Measurements from ENCODE around the gene TNFRSF4. TPM values are rescaled to one million over a fixed set of nuclear protein-coding genes. Genes with fewer than 3 reads are reported as not detected.
A peak's percentile ranks its signal among the peaks of the same experiment; 100 is the strongest.

The TNFRSF4 gene
- total and polyA plus RNA-seq, 9 of the 15 experiments (the other 6 are each of a cell fraction or from before 2014, with no cell fraction given): 0.07 to 0.44 (median 0.19) TPM; not detected in 5

DNA sequence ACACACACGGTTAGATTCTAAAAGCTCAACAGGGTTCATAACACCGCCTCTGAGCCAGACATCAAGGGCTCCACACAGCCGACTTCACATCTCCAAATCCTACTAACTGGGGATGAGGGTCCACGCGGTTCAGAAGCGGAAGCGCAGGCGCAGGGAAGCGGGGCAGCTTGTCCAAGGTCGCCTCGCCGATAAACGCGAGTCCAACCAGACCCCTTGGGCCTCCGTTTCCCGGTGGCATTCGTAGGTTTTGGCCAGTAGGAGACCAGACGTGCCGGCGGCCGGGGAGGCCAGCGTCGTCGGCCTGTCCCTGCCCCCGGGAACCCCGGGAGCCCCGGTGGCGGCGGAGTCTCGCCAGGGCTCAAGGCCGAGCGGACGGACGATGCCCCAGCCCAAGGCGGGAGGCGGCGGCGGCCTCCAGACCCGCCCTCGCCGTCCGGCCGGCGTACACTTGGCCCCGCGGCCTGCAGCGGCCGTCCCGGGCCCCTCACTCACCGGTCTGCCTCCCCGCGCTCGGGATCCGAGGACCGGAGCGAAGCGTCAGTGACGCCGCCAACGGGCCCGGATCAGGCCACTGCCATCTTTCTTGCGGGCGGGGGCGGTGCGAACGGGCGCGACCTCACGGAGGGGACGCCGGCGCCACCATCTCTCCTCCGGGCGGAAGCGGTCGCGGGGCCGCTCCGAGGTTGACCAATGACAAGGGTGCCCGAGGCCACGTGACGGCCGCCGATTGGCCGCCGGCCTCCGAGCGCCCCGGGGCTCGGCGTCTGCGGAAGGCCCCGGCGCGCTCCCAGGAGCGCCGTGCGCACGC, 17.7 kb upstream of the TNFRSF4 start, which contains the start of gene SDF4 (continued):
- TF ChIP-seq, protein P1, sequence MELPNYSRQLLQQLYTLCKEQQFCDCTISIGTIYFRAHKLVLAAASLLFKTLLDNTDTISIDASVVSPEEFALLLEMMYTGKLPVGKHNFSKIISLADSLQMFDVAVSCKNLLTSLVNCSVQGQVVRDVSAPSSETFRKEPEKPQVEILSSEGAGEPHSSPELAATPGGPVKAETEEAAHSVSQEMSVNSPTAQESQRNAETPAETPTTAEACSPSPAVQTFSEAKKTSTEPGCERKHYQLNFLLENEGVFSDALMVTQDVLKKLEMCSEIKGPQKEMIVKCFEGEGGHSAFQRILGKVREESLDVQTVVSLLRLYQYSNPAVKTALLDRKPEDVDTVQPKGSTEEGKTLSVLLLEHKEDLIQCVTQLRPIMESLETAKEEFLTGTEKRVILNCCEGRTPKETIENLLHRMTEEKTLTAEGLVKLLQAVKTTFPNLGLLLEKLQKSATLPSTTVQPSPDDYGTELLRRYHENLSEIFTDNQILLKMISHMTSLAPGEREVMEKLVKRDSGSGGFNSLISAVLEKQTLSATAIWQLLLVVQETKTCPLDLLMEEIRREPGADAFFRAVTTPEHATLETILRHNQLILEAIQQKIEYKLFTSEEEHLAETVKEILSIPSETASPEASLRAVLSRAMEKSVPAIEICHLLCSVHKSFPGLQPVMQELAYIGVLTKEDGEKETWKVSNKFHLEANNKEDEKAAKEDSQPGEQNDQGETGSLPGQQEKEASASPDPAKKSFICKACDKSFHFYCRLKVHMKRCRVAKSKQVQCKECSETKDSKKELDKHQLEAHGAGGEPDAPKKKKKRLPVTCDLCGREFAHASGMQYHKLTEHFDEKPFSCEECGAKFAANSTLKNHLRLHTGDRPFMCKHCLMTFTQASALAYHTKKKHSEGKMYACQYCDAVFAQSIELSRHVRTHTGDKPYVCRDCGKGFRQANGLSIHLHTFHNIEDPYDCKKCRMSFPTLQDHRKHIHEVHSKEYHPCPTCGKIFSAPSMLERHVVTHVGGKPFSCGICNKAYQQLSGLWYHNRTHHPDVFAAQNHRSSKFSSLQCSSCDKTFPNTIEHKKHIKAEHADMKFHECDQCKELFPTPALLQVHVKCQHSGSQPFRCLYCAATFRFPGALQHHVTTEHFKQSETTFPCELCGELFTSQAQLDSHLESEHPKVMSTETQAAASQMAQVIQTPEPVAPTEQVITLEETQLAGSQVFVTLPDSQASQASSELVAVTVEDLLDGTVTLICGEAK (IDR thresholded peaks at IDR 0.05): peak; percentile 80
- TF ChIP-seq, protein P1 (CRISPR knock-in tag; IDR thresholded peaks at IDR 0.05): no peak
- TF ChIP-seq ARID1B (IDR thresholded peaks at IDR 0.05): no peak
- TF ChIP-seq, protein P2, sequence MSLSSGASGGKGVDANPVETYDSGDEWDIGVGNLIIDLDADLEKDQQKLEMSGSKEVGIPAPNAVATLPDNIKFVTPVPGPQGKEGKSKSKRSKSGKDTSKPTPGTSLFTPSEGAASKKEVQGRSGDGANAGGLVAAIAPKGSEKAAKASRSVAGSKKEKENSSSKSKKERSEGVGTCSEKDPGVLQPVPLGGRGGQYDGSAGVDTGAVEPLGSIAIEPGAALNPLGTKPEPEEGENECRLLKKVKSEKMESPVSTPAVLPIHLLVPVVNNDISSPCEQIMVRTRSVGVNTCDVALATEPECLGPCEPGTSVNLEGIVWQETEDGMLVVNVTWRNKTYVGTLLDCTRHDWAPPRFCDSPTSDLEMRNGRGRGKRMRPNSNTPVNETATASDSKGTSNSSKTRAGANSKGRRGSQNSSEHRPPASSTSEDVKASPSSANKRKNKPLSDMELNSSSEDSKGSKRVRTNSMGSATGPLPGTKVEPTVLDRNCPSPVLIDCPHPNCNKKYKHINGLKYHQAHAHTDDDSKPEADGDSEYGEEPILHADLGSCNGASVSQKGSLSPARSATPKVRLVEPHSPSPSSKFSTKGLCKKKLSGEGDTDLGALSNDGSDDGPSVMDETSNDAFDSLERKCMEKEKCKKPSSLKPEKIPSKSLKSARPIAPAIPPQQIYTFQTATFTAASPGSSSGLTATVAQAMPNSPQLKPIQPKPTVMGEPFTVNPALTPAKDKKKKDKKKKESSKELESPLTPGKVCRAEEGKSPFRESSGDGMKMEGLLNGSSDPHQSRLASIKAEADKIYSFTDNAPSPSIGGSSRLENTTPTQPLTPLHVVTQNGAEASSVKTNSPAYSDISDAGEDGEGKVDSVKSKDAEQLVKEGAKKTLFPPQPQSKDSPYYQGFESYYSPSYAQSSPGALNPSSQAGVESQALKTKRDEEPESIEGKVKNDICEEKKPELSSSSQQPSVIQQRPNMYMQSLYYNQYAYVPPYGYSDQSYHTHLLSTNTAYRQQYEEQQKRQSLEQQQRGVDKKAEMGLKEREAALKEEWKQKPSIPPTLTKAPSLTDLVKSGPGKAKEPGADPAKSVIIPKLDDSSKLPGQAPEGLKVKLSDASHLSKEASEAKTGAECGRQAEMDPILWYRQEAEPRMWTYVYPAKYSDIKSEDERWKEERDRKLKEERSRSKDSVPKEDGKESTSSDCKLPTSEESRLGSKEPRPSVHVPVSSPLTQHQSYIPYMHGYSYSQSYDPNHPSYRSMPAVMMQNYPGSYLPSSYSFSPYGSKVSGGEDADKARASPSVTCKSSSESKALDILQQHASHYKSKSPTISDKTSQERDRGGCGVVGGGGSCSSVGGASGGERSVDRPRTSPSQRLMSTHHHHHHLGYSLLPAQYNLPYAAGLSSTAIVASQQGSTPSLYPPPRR (CRISPR knock-in tag; IDR thresholded peaks at IDR 0.05; ENCODE audit: borderline replicate concordance): no peak
- TF ChIP-seq MTF1 (CRISPR knock-in tag; IDR thresholded peaks at IDR 0.05; ENCODE audit: borderline replicate concordance): no peak
- TF ChIP-seq CBFA2T3 (IDR thresholded peaks at IDR 0.05): no peak
- no peak for TF ChIP-seq ZNF79 (CRISPR knock-in tag; IDR thresholded peaks at IDR 0.05; ENCODE audit: low read depth)
- TF ChIP-seq NRF1 (conservative IDR thresholded peaks at IDR 0.05 in 1 of 2, IDR thresholded peaks at IDR 0.05 in 1 of 2): peak; percentile 89 to 92
- TF ChIP-seq TCFL5 (CRISPR knock-in tag; conservative IDR thresholded peaks at IDR 0.05): no peak
- TF ChIP-seq ILK (tag; IDR thresholded peaks at IDR 0.05; ENCODE audit: borderline replicate concordance, low read depth): no peak
- TF ChIP-seq NCOA2 (IDR thresholded peaks at IDR 0.05; ENCODE audit: partially characterized antibody in 2 of 2): no peak

Measured in K562 (cell line).